Fibroblast of lung (primary cell): Measurements from ENCODE around the gene PAK3. TPM values are rescaled to one million over a fixed set of nuclear protein-coding genes. Genes with fewer than 3 reads are reported as not detected.

ENCODE experiments used
- DNase-seq, 2 donors: peaks; one replicate each; pipeline versions ENCODE4 v3.0.0 to v3.0.0-alpha.2; 2010; ENCODE audit warnings: low read depth in 2 of 2
- H2AFZ ChIP-seq: 2 replicates; pipeline ENCODE4 v1.5.1; 2012; ENCODE audit warnings: low read length, control low read depth, inconsistent platforms
- H3K27ac ChIP-seq: 2 replicates; pipeline ENCODE4 v1.5.1; 2011; ENCODE audit warnings: low read length, control low read depth; ENCODE audit not compliant: insufficient read depth
- H3K27me3 ChIP-seq: 2 replicates; pipeline ENCODE4 v1.5.1; 2011; ENCODE audit warnings: mild to moderate bottlenecking, low read length; ENCODE audit not compliant: control insufficient read depth, insufficient read depth
- H3K36me3 ChIP-seq: 2 replicates; pipeline ENCODE4 v1.5.1; 2011; ENCODE audit warnings: low read length; ENCODE audit not compliant: control insufficient read depth, insufficient read depth
- H3K4me1 ChIP-seq: 2 replicates; pipeline ENCODE4 v1.5.1; 2011; ENCODE audit warnings: low read length; ENCODE audit not compliant: control insufficient read depth, insufficient read depth; ENCODE audit errors: extremely low read depth
- H3K4me2 ChIP-seq: 2 replicates; pipeline ENCODE4 v1.5.1; 2011; ENCODE audit warnings: low read length, control low read depth; ENCODE audit not compliant: insufficient read depth; ENCODE audit errors: extremely low read depth
- H3K4me3 ChIP-seq, 4 experiments: fragments of 200-600 bp in 1 of 4; sonication (generic) in 1 of 4; replicated peaks in 1 of 4; 2 replicates each; pipeline ENCODE4 v1.5.1; 2011 to 2016; ENCODE audit warnings: low read length in 4 of 4, low read depth in 3 of 4, mild to moderate bottlenecking in 3 of 4, control low read depth in 2 of 4, inconsistent platforms in 1 of 4, mixed read lengths in 1 of 4; ENCODE audit not compliant: insufficient read depth in 1 of 4; ENCODE audit errors: control extremely low read depth in 1 of 4
- H3K79me2 ChIP-seq: 2 replicates; pipeline ENCODE4 v1.5.1; 2012; ENCODE audit warnings: mild to moderate bottlenecking, low read length, inconsistent platforms; ENCODE audit not compliant: control insufficient read depth, insufficient read depth
- H3K9ac ChIP-seq: 2 replicates; pipeline ENCODE4 v1.5.1; 2011; ENCODE audit warnings: mild to moderate bottlenecking, low read length, control low read depth; ENCODE audit not compliant: insufficient read depth
- H3K9me3 ChIP-seq: 2 replicates; pipeline ENCODE4 v1.5.1; 2012; ENCODE audit warnings: low read depth, low read length; ENCODE audit not compliant: control insufficient read depth, insufficient read depth
- H4K20me1 ChIP-seq: 2 replicates; pipeline ENCODE4 v1.5.1; 2011; ENCODE audit warnings: low read length; ENCODE audit not compliant: control insufficient read depth, insufficient read depth; ENCODE audit errors: extremely low read depth
- CTCF ChIP-seq, 2 donors: IDR thresholded peaks in 1 of 2; conservative IDR thresholded peaks in 1 of 2; 1 replicate in 1 of 2; 2 replicates in 1 of 2; pipeline ENCODE4 v1.5.1; 2011 to 2012; ENCODE audit warnings: low read length in 2 of 2, control low read depth in 1 of 2, inconsistent platforms in 1 of 2, low read depth in 1 of 2, mild to moderate bottlenecking in 1 of 2
- EZH2 ChIP-seq: IDR thresholded peaks from 2 replicates; pipeline ENCODE4 v1.5.1; 2012; ENCODE audit warnings: low read length, control low read depth, mild to moderate bottlenecking; ENCODE audit errors: missing control alignments
- polyA plus RNA-seq, 2 donors: library from polyadenylated mRNA; depleted of rRNA in 1 of 2; stranded (reverse) in 1 of 2; unstranded in 1 of 2; fragments of >200 nt; gene quantifications; 2 replicates each; pipeline ENCODE4 v1.2.1, GENCODE V29; 2011 to 2012; ENCODE audit warnings: missing spikeins in 1 of 2
- total RNA-seq: library from RNA; depleted of rRNA; stranded (reverse); fragments of >200 nt; gene quantifications from 2 replicates; pipeline ENCODE4 v1.2.1, GENCODE V29; 2014

The PAK3 gene
- total and polyA plus RNA-seq, 2 donors (not counting 1 experiment from before 2014, with no cell fraction given): 0.19 to 2.0 TPM

GRCh38 chrX:111103246-111103645 is 7.3 kb downstream of the PAK3 start:
- no peaks in the 10 kb centered on the region for H3K4me1 ChIP-seq
- H3K9me3 ChIP-seq: no peaks in the 10 kb centered on the region
- TF ChIP-seq CTCF (conservative IDR thresholded peaks at IDR 0.05 in 1 of 2, IDR thresholded peaks at IDR 0.05 in 1 of 2; ENCODE audit: low read depth in 1 of 2, low read length in 2 of 2) (no peak), EZH2 (no peak)

GRCh38 chrX:111110098-111110775 is 14.2 kb downstream of the PAK3 start:
- no peaks in the 10 kb centered on the region for H3K36me3 ChIP-seq
- TF ChIP-seq CTCF (conservative IDR thresholded peaks at IDR 0.05 in 1 of 2, IDR thresholded peaks at IDR 0.05 in 1 of 2; ENCODE audit: low read depth in 1 of 2, low read length in 2 of 2): no peak
- TF ChIP-seq EZH2: no peak
- H3K4me1 ChIP-seq: no peaks in the 10 kb centered on the region

More at GRCh38 chrX:111103246-111103645, 7.3 kb downstream of the PAK3 start:
- Histone ChIP-seq H3K9ac (no peak overlapping the region), H2AFZ (no peak overlapping the region), H3K4me3 (no peak overlapping the region), H3K79me2 (no peaks in the 10 kb centered on the region), H3K4me2 (no peak overlapping the region), H3K27ac (no peak overlapping the region), H3K27me3 (no peaks in the 10 kb centered on the region), H3K36me3 (no peaks in the 10 kb centered on the region), H4K20me1 (no peaks in the 10 kb centered on the region)
- DNase-seq: no peak

GRCh38 chrX:111114806-111115205 is 18.8 kb downstream of the PAK3 start:
- no peak for TF ChIP-seq CTCF (conservative IDR thresholded peaks at IDR 0.05 in 1 of 2, IDR thresholded peaks at IDR 0.05 in 1 of 2; ENCODE audit: low read depth in 1 of 2, low read length in 2 of 2)
- no peak for TF ChIP-seq EZH2
- no peak for DNase-seq
- no peaks in the 10 kb centered on the region for H3K9me3 ChIP-seq
- H3K36me3 ChIP-seq: no peaks in the 10 kb centered on the region
- H3K27ac ChIP-seq: no peak overlapping the region
- no peaks in the 10 kb centered on the region for H3K79me2 ChIP-seq
- no peaks in the 10 kb centered on the region for H4K20me1 ChIP-seq
- H2AFZ ChIP-seq: no peak overlapping the region
- H3K9ac ChIP-seq: no peak overlapping the region
- no peaks in the 10 kb centered on the region for H3K27me3 ChIP-seq
- H3K4me3 ChIP-seq: no peak overlapping the region
- no peaks in the 10 kb centered on the region for H3K4me1 ChIP-seq
- H3K4me2 ChIP-seq: no peak overlapping the region

More at GRCh38 chrX:111110098-111110775, 14.2 kb downstream of the PAK3 start:
- Histone ChIP-seq H3K4me2 (no peak overlapping the region), H3K27me3 (no peaks in the 10 kb centered on the region), H3K79me2 (no peaks in the 10 kb centered on the region), H3K27ac (no peak overlapping the region), H3K9ac (no peak overlapping the region), H4K20me1 (no peaks in the 10 kb centered on the region), H2AFZ (no peak overlapping the region), H3K4me3 (no peak overlapping the region), H3K9me3 (no peaks in the 10 kb centered on the region)
- DNase-seq: no peak
